ENCODE data around the gene OR10P1.

DNA sequence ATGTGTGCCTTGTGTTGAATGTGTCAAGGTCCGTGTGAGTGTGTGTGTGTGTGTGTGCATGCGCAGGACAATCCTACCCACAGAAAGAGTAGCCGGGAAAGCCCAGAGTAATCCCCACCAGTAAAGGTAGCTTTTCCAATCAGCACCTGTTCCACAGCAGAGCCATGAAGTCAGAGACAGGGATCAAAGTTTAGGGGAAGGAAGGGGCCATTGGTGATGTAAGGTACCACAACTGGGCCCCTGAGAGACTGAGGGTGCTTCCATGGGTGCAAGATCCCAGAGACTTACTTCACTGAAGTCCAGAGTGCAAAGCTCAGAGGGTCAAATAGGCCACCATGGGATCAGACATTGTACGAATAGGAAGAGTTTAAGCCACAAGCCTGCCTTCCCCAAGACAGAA lies 20.5 kb downstream of the OR10P1 start:
- TF ChIP-seq, protein P1, sequence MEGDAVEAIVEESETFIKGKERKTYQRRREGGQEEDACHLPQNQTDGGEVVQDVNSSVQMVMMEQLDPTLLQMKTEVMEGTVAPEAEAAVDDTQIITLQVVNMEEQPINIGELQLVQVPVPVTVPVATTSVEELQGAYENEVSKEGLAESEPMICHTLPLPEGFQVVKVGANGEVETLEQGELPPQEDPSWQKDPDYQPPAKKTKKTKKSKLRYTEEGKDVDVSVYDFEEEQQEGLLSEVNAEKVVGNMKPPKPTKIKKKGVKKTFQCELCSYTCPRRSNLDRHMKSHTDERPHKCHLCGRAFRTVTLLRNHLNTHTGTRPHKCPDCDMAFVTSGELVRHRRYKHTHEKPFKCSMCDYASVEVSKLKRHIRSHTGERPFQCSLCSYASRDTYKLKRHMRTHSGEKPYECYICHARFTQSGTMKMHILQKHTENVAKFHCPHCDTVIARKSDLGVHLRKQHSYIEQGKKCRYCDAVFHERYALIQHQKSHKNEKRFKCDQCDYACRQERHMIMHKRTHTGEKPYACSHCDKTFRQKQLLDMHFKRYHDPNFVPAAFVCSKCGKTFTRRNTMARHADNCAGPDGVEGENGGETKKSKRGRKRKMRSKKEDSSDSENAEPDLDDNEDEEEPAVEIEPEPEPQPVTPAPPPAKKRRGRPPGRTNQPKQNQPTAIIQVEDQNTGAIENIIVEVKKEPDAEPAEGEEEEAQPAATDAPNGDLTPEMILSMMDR (conservative IDR thresholded peaks at IDR 0.05; ENCODE audit: low read depth, low read length) = no peak
- no peak for TF ChIP-seq EZH2phosphoT487 (IDR thresholded peaks at IDR 0.05; ENCODE audit: borderline replicate concordance, low read length)
- TF ChIP-seq EZH2 (IDR thresholded peaks at IDR 0.05; ENCODE audit: low read length, unreplicated experiment) = no peak
